ENCODE results near the gene KCNAB3.

DNA sequence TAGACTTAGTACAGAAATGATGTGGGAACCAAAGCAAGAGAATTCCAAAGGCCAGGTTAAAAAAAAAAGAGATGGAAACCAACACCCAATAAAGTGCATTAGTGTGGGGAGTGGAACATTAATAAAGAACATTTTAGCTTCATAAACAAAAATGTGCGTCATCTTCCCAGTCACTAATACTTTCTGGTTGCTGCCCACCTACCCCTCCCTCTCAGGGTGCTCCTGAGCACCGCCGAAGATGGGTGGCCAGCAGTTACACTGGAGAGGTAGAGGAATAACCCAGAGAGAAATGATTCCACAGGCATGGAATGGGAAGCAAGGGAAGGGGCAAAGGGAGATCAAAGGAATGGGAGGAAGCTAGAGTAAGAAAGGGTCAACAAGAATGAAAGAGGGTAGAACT lies 47.0 kb downstream of the KCNAB3 start:
- no peak for TF ChIP-seq EZH2 (IDR thresholded peaks at IDR 0.05; ENCODE audit: low read length)
- TF ChIP-seq, protein P1, sequence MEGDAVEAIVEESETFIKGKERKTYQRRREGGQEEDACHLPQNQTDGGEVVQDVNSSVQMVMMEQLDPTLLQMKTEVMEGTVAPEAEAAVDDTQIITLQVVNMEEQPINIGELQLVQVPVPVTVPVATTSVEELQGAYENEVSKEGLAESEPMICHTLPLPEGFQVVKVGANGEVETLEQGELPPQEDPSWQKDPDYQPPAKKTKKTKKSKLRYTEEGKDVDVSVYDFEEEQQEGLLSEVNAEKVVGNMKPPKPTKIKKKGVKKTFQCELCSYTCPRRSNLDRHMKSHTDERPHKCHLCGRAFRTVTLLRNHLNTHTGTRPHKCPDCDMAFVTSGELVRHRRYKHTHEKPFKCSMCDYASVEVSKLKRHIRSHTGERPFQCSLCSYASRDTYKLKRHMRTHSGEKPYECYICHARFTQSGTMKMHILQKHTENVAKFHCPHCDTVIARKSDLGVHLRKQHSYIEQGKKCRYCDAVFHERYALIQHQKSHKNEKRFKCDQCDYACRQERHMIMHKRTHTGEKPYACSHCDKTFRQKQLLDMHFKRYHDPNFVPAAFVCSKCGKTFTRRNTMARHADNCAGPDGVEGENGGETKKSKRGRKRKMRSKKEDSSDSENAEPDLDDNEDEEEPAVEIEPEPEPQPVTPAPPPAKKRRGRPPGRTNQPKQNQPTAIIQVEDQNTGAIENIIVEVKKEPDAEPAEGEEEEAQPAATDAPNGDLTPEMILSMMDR (optimal IDR thresholded peaks at IDR 0.05 in 1 of 3, IDR thresholded peaks at IDR 0.05 in 1 of 3, conservative IDR thresholded peaks at IDR 0.05 in 1 of 3; ENCODE audit: extremely low read depth in 1 of 3, insufficient read depth in 2 of 3, low read length in 3 of 3), result no peak
